HG03521 (cell line): ENCODE measurements around the gene MAP2K3.
"Not testable (repeated sequence)": the region's sequence is repeated elsewhere in the genome, so short reads cannot be mapped to it uniquely, and the experiment has no call there.

Experiments used
- ATAC-seq: cut with Tn5 transposase; IDR thresholded peaks from one replicate; pipeline ENCODE4 v1.9.1; 2021; ENCODE audit warnings: mild to moderate bottlenecking, moderate library complexity; ENCODE audit not compliant: unreplicated experiment

MAP2K3 gene

DNA sequence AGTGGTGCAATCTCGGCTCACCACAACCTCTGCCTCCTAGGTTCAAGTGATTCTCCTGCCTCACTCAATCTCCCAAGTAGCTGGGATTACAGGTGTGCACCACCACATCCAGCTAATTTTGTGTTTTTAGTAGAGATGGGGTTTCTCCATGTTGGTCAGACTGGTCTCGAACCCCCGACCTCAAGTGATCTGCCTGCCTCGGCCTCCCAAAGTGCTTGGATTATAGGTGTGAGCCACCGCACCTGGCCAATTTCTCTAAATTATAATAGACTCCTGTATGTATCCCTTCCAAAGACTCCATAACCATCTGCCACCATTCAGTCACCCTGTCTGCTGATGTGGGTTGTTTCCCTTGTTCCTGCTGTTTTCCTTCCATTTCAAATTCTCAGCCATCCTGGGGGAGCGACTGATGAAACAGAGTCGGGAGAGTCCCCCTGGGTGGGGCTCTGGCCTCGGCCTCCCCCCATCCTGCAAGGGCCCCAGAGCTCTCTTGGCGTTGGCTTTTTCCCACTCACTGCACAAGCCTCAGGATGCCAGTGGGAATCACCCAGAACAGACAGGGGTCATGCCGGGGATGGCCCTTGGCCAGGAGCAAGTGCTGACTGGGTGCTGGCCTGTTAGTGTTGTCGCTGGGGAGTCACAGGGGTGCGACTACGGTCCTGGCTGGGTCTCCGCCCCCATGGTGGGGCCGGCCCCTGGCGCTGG, 25.7 kb downstream of the MAP2K3 start:
- ATAC-seq = not testable (repeated sequence)

DNA sequence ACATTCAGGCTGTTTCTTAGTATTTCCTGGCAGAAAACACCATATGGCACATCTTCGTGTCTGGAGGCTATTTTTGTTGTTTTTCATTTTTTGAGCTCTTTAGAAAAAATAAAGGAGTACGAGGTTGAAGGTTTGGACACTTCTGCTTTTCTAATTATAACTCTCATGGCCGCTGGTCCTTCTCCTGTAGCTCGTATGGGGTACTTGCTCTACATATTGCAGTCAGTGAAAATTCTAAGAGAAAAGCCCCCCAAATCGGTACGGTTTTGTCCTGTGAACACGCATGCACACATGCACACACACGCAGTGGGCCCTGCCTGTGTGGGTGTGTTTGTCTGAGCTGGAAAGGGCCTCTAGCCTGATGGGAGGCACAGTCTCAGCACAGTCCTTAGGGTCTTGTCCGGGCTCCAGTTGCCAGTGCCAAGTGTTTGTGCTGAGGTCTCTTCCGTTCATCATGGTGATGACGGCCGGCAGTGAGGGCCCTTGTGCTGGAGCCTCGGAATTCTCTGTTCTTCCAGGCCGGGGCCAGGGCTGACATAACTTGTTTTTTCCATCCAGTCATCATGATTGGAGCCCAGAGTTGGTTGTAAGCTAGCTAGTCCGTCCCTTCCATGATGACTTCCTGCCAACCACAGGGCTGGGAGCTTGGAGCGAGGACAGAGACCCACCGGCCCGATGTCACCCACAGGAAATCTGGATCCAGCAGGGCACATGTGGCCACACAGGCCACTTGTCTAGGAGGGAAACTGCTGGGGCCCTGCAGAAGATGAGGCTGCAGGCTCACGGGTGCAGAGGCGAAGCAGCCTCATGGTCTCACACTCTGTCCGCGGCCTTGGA, 26.5 kb downstream of the MAP2K3 start:
- ATAC-seq = not testable (repeated sequence)

DNA sequence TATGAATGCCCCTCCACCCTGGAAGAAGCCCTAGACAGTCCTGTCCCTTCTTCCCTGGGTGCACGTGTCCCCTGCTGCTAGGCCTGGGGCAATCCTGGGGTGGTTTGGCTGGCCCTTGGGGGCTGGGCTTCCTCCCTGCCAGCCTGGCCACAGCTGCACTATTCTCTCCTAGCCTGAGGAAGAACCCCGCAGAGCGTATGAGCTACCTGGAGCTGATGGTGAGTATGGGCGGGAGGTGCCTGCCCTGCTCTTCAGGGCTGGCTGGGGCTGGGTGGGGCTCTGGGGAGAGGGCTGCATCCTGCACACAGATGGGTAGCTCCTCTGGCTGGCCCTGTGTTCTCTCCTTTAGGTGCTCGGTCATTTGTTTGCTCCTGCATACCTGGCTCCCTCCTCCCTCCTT, 28.8 kb downstream of the MAP2K3 start:
- ATAC-seq = no peak

DNA sequence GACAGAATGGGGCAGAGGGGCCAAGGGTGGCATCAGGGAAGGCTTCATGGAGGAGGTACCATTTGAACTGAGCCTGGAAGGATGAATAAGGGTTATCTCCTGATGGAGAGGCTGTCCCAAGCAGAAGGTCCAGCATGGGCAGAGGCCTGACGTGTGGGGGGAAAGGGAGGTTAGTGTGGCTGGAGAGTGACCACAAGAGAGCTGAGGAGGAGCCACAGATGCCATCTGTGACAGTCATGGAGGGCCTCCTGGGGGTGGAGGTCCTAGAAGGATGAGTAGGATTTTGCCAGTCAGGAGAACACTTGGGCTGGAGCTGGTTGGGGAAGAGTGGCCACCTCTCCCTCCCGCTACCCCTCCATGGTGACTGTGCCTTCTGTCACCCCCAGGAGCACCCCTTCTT, 29.2 kb downstream of the MAP2K3 start:
- not testable (repeated sequence) for ATAC-seq

DNA sequence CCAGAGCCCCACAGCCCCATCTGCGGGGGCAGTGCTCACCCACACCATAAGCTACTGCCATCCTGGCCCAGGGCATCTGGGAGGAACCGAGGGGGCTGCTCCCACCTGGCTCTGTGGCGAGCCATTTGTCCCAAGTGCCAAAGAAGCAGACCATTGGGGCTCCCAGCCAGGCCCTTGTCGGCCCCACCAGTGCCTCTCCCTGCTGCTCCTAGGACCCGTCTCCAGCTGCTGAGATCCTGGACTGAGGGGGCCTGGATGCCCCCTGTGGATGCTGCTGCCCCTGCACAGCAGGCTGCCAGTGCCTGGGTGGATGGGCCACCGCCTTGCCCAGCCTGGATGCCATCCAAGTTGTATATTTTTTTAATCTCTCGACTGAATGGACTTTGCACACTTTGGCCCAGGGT, 29.8 kb downstream of the MAP2K3 start:
- ATAC-seq = not testable (repeated sequence)

DNA sequence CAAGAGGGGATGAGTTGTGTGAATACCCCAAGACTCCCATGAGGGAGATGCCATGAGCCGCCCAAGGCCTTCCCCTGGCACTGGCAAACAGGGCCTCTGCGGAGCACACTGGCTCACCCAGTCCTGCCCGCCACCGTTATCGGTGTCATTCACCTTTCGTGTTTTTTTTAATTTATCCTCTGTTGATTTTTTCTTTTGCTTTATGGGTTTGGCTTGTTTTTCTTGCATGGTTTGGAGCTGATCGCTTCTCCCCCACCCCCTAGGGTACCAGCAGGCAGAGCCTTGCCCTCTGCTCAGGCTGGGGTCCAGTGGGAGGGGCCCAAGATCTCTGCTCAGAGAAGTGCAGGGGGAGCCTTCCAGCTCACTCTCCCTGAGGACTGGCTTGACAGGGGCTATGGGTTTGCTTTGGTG, 30.2 kb downstream of the MAP2K3 start:
- ATAC-seq = not testable (repeated sequence)

DNA sequence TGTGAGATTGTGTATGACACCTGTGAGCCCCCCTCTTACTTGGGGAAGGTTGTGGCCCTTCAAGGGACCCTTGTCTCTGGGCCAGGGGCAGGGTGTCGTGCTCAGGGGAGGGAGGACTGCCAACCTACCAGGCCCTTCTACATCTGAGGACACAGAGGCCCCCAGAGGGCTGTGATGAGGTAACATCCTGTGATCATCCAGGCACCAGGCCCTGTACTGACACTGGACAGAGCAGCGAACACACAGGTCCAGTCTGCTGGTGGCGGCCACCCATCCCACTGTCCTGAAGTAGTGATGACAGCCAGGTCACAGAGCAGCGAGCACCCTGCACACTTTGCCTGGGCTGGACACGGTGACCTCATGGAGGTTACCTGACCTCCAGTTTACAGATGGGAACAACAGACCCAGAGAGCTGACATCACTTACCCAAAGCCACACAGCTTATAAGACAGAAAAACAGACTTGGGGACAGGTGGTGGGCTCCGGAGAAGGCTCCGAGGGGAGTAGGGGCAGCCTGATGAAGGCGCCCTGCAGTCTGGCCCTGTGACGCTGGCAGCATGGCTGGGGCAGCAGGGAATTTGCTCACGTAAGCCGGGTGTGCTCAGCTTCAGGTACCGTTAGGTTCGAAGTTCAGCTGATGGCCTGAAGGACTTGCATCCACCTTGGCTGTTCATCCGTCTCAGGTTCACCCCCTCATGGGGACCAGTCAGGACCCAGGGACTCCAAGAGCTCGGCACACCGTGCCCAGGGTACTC, 30.9 kb downstream of the MAP2K3 start:
- not testable (repeated sequence) for ATAC-seq

DNA sequence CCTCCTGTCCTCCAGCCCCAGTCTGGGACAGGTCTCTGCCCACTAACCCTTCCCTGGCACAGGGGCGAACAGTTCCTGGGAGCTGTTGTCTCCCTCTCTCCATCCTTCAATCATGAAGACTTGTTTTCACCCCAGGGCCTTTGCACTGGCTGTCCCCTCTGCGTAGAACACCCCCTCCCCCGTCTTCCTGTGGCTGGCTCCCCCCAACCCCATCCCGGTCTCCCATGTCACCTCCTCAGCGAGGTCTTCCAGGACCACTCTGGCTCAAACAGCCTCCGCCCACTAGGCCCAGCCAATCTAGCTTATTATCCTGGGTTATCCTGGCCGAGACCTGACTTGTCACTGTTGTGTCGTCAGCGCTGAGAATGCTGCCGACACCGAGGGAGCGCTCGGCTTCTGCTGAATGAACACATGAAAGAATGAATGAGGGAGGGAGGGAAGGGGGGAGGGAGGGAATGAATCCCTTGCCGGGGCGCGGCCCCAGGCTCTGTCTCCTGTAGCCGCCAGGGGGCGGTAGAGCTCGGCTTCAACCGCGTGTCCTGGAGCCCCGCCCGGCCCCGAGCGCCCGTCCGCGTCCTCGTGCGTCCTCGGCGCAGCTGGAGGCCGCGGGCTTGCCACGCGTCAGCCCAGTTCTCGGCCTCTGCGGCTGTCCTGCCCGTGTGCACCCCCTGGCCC, 31.8 kb downstream of the MAP2K3 start:
- peak; percentile 63 for ATAC-seq

DNA sequence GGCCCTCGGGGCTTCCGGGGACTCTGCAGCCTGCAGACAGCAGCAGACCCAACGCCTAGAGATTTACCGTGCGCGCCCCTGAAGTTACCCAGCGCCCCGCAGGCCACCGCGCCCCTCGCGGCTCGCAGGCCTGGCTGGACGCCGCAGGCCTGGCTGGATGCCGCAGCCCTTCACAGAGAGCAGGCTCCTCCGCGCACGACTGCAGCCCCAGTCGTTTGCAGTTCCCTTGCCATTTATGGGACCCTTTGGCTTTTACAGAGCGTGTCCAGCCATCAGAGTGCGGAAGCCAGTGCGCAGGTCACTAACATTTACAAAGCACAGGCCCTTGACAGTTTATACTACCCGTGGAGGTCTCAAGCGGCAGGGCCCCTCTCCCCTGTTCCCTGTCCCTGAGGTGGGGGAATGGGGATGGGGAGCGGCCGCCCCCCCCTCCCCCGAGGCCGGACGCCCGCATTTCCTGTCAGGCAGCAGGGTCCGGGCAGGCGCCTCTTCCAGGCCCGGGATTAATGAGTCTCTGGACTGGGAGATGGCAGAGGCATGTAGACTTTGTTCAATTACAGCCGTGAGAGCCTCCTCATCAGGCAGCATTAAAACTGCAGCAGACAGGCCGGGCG, 32.5 kb downstream of the MAP2K3 start:
- ATAC-seq = not testable (repeated sequence)

DNA sequence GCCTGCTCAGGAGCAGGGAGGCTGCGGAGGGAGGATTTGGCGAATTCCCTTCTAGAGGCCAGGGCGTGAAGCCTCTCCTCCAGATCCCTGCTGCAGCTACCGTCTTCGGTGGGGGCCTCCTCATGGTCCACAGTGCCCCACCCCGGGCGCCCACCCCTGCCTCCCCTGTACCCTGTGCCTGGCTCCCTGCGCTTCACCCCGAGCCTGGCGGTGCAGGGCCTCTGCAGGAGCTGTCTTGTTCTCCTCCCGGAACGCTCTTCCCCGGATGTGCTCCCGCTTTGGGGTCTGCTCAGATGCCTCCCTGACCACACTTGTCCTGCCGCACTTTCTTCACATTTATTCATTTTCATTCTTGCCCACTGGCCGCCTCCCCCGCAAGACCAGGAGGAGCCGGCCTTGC, 33.3 kb downstream of the MAP2K3 start:
- not testable (repeated sequence) for ATAC-seq

DNA sequence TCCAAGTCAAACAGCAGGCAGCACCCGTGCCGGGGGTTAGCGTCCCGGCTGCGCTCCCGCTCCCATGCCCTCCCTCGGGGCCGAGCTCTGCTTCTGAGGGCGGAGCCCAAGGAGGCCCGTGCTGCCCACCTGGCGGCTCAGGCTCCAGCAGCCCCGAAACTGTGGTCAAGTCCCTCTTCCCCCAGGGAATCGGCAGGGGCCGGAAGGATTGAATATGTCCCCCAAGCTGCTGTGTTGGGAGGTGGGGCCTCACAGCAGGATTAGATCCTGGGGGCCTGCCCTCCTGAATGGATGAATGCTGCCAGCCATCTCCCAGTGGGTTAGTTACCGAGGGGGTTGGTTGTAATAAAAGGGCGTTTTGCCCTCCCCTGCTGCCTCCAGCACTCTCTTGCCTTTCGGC, 33.9 kb downstream of the MAP2K3 start:
- ATAC-seq = no peak

DNA sequence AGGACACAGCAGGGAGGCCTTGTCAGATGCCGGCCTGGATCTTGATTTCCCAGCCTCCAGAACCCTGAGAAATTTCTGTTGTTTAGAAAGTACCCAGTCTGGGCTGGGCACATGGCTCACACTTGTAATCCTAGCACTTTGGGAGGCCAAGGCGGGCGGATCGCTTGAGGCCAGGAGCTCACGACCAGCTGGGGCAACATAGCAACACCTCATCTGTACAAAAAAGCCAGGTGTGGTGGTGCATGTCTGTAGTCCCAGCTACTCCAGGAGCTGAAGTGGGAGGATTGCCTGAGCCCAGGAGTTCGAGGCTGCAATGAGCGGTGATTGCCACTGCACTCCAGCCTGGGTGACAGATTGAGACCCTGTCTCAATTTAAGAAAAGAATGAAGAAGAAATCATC, 34.3 kb downstream of the MAP2K3 start:
- not testable (repeated sequence) for ATAC-seq

DNA sequence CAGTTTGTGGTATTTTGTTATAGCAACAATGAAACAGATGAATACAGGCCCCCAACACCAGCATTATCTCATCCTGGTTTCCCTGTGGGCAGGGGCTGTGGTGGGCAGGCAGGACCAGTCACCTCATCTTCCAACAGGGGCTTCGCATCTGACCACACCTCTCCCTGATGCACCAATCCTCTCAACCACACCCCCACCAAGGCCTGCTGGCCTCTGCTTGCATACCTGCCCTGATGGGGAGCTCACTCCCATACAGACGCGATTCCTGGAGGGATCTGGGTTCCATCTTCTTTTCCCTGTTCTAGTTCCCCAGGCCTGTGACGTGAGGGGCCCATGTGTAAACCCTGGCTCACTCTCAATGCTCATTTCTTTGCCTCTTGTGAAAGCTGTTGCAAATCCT, 34.7 kb downstream of the MAP2K3 start:
- not testable (repeated sequence) for ATAC-seq

DNA sequence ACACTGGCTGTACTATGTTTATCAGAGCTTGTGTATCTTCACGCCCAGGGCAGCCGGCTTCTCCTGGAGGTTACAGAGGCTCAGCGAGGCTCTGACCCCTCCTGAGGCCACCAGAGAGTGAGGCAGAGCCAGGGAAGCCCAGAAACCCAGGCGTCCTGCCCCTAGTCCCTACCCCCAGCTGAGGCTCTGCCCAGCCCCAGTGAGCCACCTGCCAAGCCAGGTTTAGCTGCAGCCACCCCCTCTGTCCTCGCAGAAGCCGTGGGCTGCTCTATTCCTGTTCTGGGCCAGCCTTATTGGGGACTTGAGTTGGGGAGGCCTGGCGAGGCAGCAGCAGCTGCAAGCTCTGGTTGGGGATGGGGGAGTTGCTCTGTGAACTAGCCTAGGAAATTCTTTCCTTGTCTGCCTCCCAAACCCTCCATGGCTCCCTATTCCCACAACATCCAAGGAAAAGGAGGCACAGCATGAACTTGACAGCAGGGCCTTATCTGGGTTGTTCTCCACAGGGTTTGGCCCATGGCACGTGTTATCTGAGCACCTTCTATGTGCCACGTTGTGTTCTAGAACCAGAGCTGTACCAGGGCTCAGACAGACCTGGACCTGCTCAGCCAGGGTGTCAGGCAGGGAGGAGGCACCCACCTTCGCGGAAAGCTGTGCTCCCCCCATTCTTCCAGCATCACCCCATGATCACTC, 35.3 kb downstream of the MAP2K3 start:
- not testable (repeated sequence) for ATAC-seq

DNA sequence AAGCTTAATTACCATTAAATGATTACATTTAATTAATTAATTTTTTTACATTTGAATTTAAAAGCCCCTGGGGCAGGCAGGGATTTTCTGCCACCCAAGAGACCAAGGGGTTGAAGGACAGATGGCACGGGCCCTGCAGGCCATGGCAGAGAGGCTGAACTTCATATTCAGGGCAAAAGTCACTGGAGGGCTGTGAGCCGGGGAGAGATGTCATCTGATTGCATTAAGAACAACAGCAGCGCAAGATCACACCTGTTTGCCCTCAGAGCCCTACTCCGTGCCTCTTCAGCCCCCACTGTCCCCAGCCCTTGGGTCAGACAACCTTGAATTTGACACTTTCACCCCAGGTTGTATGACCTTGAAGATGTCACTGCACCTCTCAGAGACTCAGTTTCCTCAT, 35.9 kb downstream of the MAP2K3 start:
- not testable (repeated sequence) for ATAC-seq

DNA sequence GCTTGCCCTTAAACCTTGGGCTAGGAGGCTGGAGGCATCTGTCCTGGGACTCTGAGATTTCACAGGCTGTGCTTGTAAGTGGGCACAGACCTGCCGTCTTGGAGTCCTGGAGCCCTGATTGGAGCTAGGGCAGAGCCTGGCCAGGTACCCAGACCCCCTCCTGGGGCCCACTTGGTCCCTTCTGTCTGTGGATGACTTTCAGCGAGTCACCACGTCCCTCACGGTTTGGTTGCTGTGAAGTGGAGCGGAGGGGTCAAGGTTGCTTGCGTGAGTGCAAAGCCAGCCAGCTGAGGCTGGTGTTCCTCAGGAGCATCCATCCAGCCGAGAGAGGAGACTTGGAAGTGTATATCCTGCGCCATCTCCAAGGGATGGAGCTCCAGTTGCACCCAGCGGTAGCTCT, 36.5 kb downstream of the MAP2K3 start:
- ATAC-seq = not testable (repeated sequence)

DNA sequence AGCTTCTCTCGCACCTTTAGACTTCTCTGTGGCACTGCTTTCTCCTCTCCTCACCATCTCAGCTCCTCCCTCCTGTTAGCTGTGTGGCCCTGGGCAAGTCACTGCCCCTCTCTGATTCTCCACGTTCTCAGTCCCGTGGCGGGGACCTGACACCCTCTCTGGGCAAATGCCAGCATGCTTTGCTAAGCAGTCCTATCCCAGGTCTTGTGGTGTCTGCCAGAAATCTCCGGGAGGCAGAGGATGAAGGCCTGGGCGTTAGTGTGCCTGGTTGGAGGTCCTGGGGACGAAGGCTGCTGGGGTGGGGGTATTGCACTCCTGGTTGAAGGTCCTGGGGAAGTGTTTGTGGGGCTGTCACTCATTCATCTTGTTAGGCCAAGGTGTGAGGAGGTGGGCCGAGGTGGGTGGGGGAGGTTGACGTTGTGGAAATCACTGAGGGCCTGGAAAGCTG, 37.3 kb downstream of the MAP2K3 start:
- ATAC-seq = not testable (repeated sequence)

DNA sequence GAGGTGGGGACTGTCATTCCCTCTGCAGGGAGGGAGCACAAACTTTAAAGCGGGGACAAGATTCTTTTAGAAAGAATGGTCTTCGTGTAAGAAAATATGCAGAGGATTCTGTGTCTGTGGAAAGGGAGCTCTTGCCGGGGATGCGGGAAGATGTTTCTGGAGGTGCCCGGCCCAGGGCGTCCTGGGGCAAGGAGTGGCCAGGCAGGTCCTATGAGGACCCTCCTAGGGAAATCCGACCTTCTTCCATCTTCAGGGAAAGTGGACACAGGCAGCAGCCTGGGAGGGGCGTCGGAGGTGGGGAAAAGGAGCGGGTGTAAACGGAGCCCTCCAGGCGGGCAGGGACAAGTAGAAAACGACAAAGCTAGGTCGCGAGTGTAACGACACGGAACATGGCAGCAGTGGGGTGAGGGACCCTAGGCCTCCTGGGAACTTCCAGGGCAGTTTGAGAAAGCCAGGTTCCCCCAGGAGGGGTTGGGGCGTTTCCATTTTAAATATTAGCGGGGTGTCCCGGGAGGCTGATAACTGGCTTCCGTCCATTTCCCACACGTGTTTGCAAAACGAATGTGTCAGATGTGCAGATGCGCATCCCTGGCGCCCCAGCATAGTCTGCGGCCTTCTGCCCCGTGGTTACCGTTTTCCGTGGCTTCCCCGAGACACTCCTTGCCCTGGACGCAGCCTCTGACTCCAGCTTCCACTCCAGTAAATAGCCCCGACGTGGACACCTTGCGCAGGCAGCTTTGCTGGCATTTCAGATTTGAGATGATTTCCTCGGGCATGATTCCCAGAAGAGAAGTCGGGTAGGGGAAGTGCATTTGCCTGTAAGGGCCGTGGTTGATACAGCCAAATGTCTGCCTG, 39.0 kb downstream of the MAP2K3 start:
- not testable (repeated sequence) for ATAC-seq

DNA sequence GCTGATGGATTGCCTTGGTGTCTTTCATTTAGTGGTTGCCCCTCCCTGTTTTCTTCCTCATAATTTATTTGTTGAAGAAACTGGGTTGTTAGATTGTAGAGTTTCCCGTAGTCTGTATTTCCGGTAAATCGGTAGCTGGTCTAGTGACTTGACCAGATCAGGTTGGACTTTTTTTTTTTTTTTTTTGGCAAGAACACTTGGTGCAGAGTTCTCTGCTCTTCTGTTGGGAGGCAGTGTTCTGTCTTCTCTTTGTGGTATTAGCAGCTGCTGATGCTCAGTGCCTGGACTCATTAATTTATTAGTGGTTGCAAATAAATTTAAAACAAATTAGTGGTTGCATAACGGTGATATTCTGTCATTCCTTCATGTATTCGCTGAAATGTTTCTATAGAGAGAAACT, 40.2 kb downstream of the MAP2K3 start:
- not testable (repeated sequence) for ATAC-seq
